ENCODE measurements around the gene OPHN1.

Gene OPHN1

DNA sequence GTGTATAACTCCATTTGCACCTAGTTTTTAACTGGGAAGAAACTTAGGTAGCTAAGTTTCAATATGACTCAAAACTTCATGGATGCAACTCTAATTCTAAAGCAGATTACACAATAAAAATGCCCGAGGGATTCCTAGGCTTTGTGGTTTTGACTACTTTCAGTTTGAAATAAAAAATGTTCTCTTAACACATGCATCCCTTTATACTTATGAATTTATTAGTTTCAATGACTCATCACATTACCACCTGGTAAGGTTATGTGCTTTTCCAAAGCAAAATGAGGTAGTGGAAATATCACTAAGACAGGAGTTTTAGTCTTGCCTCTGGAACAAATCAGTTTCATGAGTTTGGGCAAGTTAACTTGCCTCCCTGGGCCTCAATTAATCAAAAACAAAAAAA, 125.5 kb downstream of the OPHN1 start:
- no peaks in the 10 kb centered on the region for H3K36me3 ChIP-seq (ENCODE audit: insufficient read depth, low read length)
- H3K9ac ChIP-seq (ENCODE audit: insufficient read length) = no peak overlapping the region
- DNase-seq (ENCODE audit: low read depth, low spot score) = peak; percentile 87
- H3K9me3 ChIP-seq (ENCODE audit: low read depth, low read length) = no peaks in the 10 kb centered on the region
- peak overlapping the region; percentile 77 for H3K27ac ChIP-seq
- TF ChIP-seq EZH2 (IDR thresholded peaks at IDR 0.05) (no peak), POLR2AphosphoS5 (IDR thresholded peaks at IDR 0.05; ENCODE audit: borderline replicate concordance, low read depth, low read length) (no peak; the same call in 1 of the 2 replicates), FOXP2 (optimal IDR thresholded peaks at IDR 0.05; ENCODE audit: control extremely low read depth, extremely low read length, insufficient read depth) (no peak)
- H3K4me3 ChIP-seq = no peak overlapping the region

DNA sequence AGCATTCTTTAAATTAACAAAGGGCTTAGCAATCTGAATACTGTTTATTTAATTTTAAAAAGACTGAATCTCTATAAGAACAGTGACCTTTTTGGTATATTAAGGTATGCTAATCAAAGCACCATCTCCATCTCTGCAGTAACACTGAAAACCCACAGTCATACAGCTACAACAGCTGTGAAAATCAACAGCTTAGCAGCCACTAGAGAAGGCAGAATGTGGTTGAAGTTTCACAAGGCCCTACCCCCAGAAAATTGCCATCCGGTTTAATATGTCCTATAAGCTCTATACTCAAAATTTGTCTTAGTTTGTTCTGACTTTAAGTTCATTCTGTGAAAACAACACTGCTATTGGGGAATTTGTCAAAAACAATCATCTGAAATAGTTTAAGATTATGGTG, 128.7 kb downstream of the OPHN1 start:
- H3K27ac ChIP-seq = no peak overlapping the region
- no peak overlapping the region for H3K4me3 ChIP-seq
- no peaks in the 10 kb centered on the region for H3K36me3 ChIP-seq (ENCODE audit: insufficient read depth, low read length)
- no peak for DNase-seq (ENCODE audit: low read depth, low spot score)
- TF ChIP-seq POLR2AphosphoS5 (IDR thresholded peaks at IDR 0.05; ENCODE audit: borderline replicate concordance, low read depth, low read length) (no peak), FOXP2 (optimal IDR thresholded peaks at IDR 0.05; ENCODE audit: control extremely low read depth, extremely low read length, insufficient read depth) (no peak), EZH2 (IDR thresholded peaks at IDR 0.05) (no peak)
- H3K9ac ChIP-seq (ENCODE audit: insufficient read length) = no peak overlapping the region
- H3K9me3 ChIP-seq (ENCODE audit: low read depth, low read length) = no peaks in the 10 kb centered on the region

DNA sequence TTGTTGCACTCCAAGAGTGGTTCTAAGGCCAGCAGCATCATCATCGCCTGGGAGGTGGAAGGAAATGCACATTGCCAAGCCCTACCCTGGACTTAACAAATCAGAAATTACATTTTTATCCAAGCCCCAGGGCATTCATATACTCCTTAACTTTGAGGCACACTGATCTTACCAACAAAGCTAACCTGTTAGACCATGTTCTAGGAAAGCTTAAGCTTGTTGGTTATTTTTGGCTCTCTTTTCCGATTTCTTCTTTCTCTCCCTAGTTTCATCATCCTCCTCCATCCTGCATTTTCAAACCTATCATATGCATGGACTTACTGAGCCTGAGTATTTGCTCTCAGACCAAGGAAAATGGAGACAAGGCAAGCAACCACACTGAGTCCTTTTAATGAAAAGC, 133.4 kb downstream of the OPHN1 start:
- H3K36me3 ChIP-seq (ENCODE audit: insufficient read depth, low read length) = no peaks in the 10 kb centered on the region

DNA sequence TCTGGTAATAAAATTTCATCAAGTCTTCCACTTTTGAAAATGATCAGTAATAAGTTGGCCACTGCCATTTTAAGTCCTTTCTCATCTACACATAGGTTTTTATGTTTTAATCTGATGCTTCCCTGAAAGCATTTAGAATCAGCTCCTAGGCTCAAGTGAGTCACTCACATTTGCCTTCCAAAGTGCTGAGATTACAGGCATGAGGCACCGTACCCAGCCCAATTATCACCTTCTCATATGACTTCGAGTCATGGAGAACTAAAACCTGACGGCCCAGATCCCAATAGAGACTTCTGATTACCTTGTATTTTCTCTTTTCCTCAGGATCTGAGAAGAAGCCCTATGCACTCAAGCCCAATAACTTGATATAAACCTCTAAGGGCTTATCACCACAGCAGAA, 140.8 kb downstream of the OPHN1 start:
- no peaks in the 10 kb centered on the region for H3K9me3 ChIP-seq (ENCODE audit: low read depth, low read length)
- no peak overlapping the region for H3K9ac ChIP-seq (ENCODE audit: insufficient read length)
- TF ChIP-seq FOXP2 (optimal IDR thresholded peaks at IDR 0.05; ENCODE audit: control extremely low read depth, extremely low read length, insufficient read depth) = no peak
- no peak for TF ChIP-seq POLR2AphosphoS5 (IDR thresholded peaks at IDR 0.05; ENCODE audit: borderline replicate concordance, low read depth, low read length)
- no peak for TF ChIP-seq EZH2 (IDR thresholded peaks at IDR 0.05)
- H3K4me3 ChIP-seq = no peak overlapping the region
- DNase-seq (ENCODE audit: low read depth, low spot score) = no peak
- no peak overlapping the region for H3K27ac ChIP-seq
- no peaks in the 10 kb centered on the region for H3K36me3 ChIP-seq (ENCODE audit: insufficient read depth, low read length)

More for the DNA sequence above, 133.4 kb downstream of the OPHN1 start:
- Histone ChIP-seq H3K27ac (no peak overlapping the region), H3K9ac (ENCODE audit: insufficient read length) (no peak overlapping the region), H3K9me3 (ENCODE audit: low read depth, low read length) (no peaks in the 10 kb centered on the region), H3K4me3 (no peak overlapping the region)
- TF ChIP-seq POLR2AphosphoS5 (IDR thresholded peaks at IDR 0.05; ENCODE audit: borderline replicate concordance, low read depth, low read length) (no peak), EZH2 (IDR thresholded peaks at IDR 0.05) (no peak), FOXP2 (optimal IDR thresholded peaks at IDR 0.05; ENCODE audit: control extremely low read depth, extremely low read length, insufficient read depth) (no peak)
- no peak for DNase-seq (ENCODE audit: low read depth, low spot score)

DNA sequence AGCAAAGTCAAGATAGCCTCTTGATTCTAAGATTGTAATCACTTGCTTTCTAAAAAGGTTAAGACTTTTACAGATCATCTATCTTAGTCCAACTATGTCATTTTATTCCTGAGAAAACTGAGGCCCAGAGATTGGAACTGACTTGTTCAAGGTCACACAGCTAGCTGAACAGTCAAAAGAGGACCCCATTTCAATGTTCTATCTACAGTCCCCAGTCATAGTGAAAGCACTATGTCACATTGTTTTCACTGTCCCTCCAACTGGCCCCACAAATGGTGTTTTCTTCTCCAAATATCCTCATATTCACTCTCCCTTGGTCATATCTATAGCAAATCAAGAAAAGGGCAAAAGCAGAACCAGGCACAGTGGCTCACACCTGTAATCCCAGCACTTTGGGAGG, 145.2 kb downstream of the OPHN1 start:
- DNase-seq (ENCODE audit: low read depth, low spot score) = no peak
- H3K9ac ChIP-seq (ENCODE audit: insufficient read length) = no peak overlapping the region
- TF ChIP-seq POLR2AphosphoS5 (IDR thresholded peaks at IDR 0.05; ENCODE audit: borderline replicate concordance, low read depth, low read length) = no peak
- no peak overlapping the region for H3K27ac ChIP-seq
- H3K4me3 ChIP-seq = no peak overlapping the region
- no peaks in the 10 kb centered on the region for H3K9me3 ChIP-seq (ENCODE audit: low read depth, low read length)
- H3K36me3 ChIP-seq (ENCODE audit: insufficient read depth, low read length) = no peaks in the 10 kb centered on the region

DNA sequence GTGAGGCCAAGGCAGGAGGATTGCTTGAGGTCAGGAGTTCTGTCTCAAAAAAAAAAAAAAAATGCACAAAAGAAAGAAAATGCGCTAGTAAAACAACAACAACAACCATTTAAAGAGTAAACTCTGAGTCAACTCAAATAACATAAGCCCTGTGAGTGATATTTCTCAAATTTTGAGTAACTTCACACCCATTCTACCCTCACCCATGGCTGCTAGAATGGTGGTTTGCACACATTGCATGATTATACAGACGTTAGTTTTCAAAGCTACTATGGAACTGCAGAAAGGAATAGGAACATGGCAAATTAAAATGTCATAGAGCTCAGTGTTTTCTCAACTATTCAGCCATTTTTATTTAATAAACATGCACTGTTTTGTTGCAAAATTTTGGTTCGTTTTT, 145.9 kb downstream of the OPHN1 start:
- no peaks in the 10 kb centered on the region for H3K36me3 ChIP-seq (ENCODE audit: insufficient read depth, low read length)
- H3K27ac ChIP-seq = no peak overlapping the region
- no peak overlapping the region for H3K9ac ChIP-seq (ENCODE audit: insufficient read length)
- no peak overlapping the region for H3K4me3 ChIP-seq
- TF ChIP-seq POLR2AphosphoS5 (IDR thresholded peaks at IDR 0.05; ENCODE audit: borderline replicate concordance, low read depth, low read length) (no peak), FOXP2 (optimal IDR thresholded peaks at IDR 0.05; ENCODE audit: control extremely low read depth, extremely low read length, insufficient read depth) (no peak), EZH2 (IDR thresholded peaks at IDR 0.05) (no peak)
- DNase-seq (ENCODE audit: low read depth, low spot score) = no peak
- no peaks in the 10 kb centered on the region for H3K9me3 ChIP-seq (ENCODE audit: low read depth, low read length)

DNA sequence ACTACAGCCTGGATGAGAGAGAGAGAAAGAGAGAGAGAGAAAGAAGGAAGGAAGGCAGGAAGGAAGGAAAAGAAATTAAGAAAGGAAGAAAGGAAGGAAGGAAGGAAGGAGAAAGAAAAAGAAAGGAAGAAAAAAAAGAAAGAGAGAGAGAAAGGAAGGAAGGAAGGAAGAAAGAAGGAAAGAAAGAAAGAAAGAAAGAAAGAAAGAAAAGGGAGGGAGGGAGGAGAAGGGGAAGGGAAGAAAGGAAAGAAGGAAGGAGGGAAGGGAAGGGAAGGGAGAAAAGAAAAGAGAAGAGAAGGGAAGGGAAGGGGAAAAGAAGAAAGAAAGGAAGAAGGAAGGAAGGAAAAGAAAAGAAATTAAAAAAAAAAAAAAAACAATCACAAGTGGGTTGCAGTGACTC, 146.3 kb downstream of the OPHN1 start:
- TF ChIP-seq FOXP2 (optimal IDR thresholded peaks at IDR 0.05; ENCODE audit: control extremely low read depth, extremely low read length, insufficient read depth) = no peak
- TF ChIP-seq EZH2 (IDR thresholded peaks at IDR 0.05) = no peak
- no peak for TF ChIP-seq POLR2AphosphoS5 (IDR thresholded peaks at IDR 0.05; ENCODE audit: borderline replicate concordance, low read depth, low read length)
- Histone ChIP-seq H3K9ac (ENCODE audit: insufficient read length) (no peak overlapping the region), H3K4me3 (no peak overlapping the region), H3K27ac (no peak overlapping the region), H3K9me3 (ENCODE audit: low read depth, low read length) (no peaks in the 10 kb centered on the region), H3K36me3 (ENCODE audit: insufficient read depth, low read length) (no peaks in the 10 kb centered on the region)
- no peak for DNase-seq (ENCODE audit: low read depth, low spot score)

DNA sequence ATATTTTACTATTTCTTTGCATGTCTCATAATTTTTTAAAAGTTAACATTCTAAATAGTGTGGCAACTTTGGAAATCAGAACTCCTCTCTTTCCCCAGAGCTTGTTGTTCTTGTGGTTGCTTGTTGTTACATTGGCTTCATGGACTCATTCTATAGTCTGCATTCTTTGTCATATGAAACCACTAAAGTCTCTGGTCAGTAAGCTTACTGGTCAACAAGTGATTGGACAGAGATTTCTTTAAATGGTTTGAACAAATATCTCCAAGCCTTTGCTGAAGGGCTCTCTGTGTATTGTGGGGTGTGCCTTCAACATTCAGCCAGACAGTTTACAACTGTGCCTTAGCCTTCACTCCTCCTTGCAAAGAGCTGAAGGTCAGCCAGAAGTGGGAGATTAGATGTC, 147.2 kb downstream of the OPHN1 start:
- Histone ChIP-seq H3K9me3 (ENCODE audit: low read depth, low read length) (no peaks in the 10 kb centered on the region), H3K27ac (no peak overlapping the region), H3K4me3 (no peak overlapping the region), H3K9ac (ENCODE audit: insufficient read length) (no peak overlapping the region), H3K36me3 (ENCODE audit: insufficient read depth, low read length) (no peaks in the 10 kb centered on the region)
- TF ChIP-seq EZH2 (IDR thresholded peaks at IDR 0.05) = no peak
- TF ChIP-seq POLR2AphosphoS5 (IDR thresholded peaks at IDR 0.05; ENCODE audit: borderline replicate concordance, low read depth, low read length) = no peak
- TF ChIP-seq FOXP2 (optimal IDR thresholded peaks at IDR 0.05; ENCODE audit: control extremely low read depth, extremely low read length, insufficient read depth) = no peak
- DNase-seq (ENCODE audit: low read depth, low spot score) = no peak

DNA sequence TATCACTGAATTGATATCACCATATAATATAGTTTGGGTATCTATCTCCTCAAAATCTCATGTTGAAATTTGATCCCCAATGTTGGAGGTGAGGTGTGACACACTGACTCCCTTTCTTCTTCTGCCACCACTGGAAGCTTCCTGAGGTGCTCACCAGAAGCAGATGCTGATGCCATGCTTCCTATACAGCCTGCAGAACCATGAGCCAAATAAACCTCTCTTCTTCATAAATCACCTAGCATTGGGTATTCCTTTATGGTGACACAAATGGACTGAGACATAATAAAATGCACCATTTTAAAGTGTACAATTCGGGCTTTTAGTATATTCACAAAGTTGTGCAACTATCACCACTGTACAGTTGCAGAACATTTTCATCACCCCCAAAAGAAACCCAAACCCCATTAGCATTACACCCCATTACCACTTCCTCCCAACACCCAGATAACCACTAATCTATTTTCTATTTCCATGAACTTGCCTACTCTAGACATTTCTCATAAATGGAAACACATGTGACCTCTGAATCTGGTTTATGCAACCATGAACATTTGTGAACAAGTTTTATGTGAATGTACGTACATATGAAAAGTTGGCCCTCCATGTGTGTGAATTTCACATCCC, 148.9 kb downstream of the OPHN1 start:
- H3K36me3 ChIP-seq (ENCODE audit: insufficient read depth, low read length) = no peaks in the 10 kb centered on the region
- no peak overlapping the region for H3K9ac ChIP-seq (ENCODE audit: insufficient read length)
- no peak overlapping the region for H3K27ac ChIP-seq
- no peaks in the 10 kb centered on the region for H3K9me3 ChIP-seq (ENCODE audit: low read depth, low read length)
- H3K4me3 ChIP-seq = no peak overlapping the region
- no peak for DNase-seq (ENCODE audit: low read depth, low spot score)
- no peak for TF ChIP-seq POLR2AphosphoS5 (IDR thresholded peaks at IDR 0.05; ENCODE audit: borderline replicate concordance, low read depth, low read length)
